Ovary (tissue), 9 donors: ENCODE results near the gene SELENON. TPM values are rescaled to one million over a fixed set of nuclear protein-coding genes. Genes with fewer than 3 reads are reported as not detected.

Experiments
- DNase-seq, 5 donors: peaks; one replicate each; pipeline ENCODE4 v3.0.0-alpha.2; 2019 to 2020
- H3K27ac ChIP-seq, 2 donors: fragments of 200-600 bp; one replicate each; pipeline versions ENCODE4 v1.5.1 to v1.8.0; 2019 to 2022
- H3K27me3 ChIP-seq: fragments of 200-600 bp; one replicate; pipeline ENCODE4 v1.8.0; 2022
- H3K36me3 ChIP-seq: fragments of 200-600 bp; sonication (generic); one replicate; pipeline ENCODE4 v1.5.1; 2019
- H3K4me1 ChIP-seq: one replicate; pipeline ENCODE4 v1.8.1; 2013; ENCODE audit warnings: mild to moderate bottlenecking, moderate library complexity; ENCODE audit not compliant: insufficient read depth
- H3K4me3 ChIP-seq: fragments of 200-600 bp; sonication (generic); one replicate; pipeline ENCODE4 v1.5.1; 2017
- H3K9me3 ChIP-seq, 2 donors: fragments of 200-600 bp in 1 of 2; sonication (generic) in 1 of 2; one replicate each; pipeline versions ENCODE4 v1.5.1 to v1.8.1; 2013 to 2019; ENCODE audit warnings: mild to moderate bottlenecking in 1 of 2, moderate library complexity in 1 of 2
- CTCF ChIP-seq, 3 donors: fragments of 450-650 bp in 2 of 3; fragments of 200-600 bp in 1 of 3; IDR thresholded peaks; one replicate each; pipeline versions ENCODE4 v1.5.1 to v1.8.0; 2016 to 2022; ENCODE audit warnings: antibody characterized with exemption in 3 of 3, mild to moderate bottlenecking in 1 of 3
- EP300 ChIP-seq: sonication (generic); formaldehyde crosslinking; IDR thresholded peaks from one replicate; pipeline ENCODE4 v1.6.1; 2017; ENCODE audit warnings: antibody characterized with exemption
- POLR2A ChIP-seq: fragments of 450-650 bp; IDR thresholded peaks from one replicate; pipeline ENCODE4 v1.6.1; 2017; ENCODE audit warnings: antibody characterized with exemption, mild to moderate bottlenecking, moderate library complexity
- WGBS, 3 donors: extraction: QIAGEN DNeasy Blood & Tissue Kit in 1 of 3; methylation state at CpG; one replicate each; pipeline versions ENCODE4 v1.1.5 to v1.1.7; 2013 to 2017; 5-methylcytosine and 5-hydroxymethylcytosine counted together
- intact Hi-C, 4 donors: fragments of 100-400 bp; cut with DNase I; formaldehyde crosslinking; loops; one replicate each; pipeline versions ENCODE4 v1.11.0 to v1.15.1; 2022 to 2023
- polyA plus RNA-seq, 2 donors: library from polyadenylated mRNA; stranded (reverse); fragments of 200-250 nt in 1 of 2; fragments of 350-450 nt in 1 of 2; fragmentation: Illumina TruSeq in 1 of 2; extraction: RNeasy Lipid Tissue Mini Kit (QIAGEN cat#74804) in 1 of 2; gene quantifications; one replicate each; pipeline ENCODE4 v1.2.3, GENCODE V29; 2013 to 2014
- total RNA-seq, 7 donors: library from RNA; depleted of rRNA in 2 of 7; stranded (reverse); fragments of >200 nt in 2 of 7; fragmentation: NEBNext Ultra II Directional in 3 of 7; extraction: Animal tissue kit (Norgen Biotek cat#: 25700) in 3 of 7; gene quantifications; one replicate each; pipeline versions ENCODE4 v1.1.0 to v1.2.4, GENCODE V29; 2016 to 2023
- donor health status: DM: no; HTN: no; CAD: no; lungs with moderate emphysema.
- donor health status: DM: no; HTN: no; CAD: no.
- donor health status: Bipolar disorder and iron deficiency.
- donor health status: DM: yes; HTN: yes; CAD: no.
- donor health status: DM: no; HTN: no; CAD: no.
- donor health status: DM: yes; HTN: yes; CAD: no.

SELENON gene
- total and polyA plus RNA-seq, 9 donors, result 13.9 to 139 (median 66.3) TPM

DNA sequence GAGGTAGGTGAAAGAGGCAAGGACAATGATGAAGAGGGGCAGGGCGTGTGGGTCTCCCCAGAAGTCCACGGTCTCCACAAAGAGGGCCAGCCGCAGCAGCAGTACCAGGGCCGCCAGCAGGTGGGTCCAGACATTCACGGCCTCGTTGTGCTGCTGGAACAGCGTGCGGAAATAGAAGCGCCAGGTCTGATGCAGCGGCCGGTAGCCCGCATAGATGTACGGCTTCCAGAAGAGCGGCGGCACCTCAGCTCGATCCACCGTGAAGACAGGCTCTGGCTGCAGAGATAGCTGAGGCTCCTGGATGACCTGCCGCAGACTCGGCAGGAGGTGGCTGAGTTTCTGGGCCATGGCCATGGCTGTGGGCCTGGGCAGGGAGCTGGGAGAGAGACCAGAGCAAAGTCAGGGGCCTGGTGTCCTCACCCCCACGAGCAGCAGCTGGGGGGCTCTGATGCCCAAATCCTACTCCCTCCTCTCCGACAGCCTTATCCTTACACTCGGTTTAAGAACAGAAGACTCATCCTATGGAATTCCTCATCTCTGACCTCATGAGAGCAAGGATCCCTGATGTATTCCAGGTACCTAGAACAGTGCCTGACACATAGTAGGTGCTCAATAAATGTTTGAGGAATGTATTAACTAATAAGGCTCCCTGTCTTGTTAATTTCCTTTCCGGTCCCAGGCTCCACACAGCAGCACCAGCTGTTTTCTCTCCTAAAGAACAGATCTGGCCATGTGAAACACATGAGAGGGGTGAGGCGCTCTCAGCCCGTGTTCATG is 63.7 kb downstream of the SELENON start:
- H3K36me3 ChIP-seq, result no peaks in the 10 kb centered on the region
- TF ChIP-seq POLR2A (no peak), EP300 (no peak), CTCF (IDR thresholded peaks at IDR 0.05) (no peak)
- H3K27ac ChIP-seq, result no peak overlapping the region
- no peak overlapping the region for H3K4me3 ChIP-seq
- WGBS, 3 donors, result 74 to 88% (median 79%) methylated on average over 25 of the region's 25 CpGs
- DNase-seq, result no peak
- H3K9me3 ChIP-seq, result no peaks in the 10 kb centered on the region
- H3K27me3 ChIP-seq, result no peaks in the 10 kb centered on the region
- intact Hi-C loops, result no loop called here
- peaks cover 3% of the 10 kb centered on the region for H3K4me1 ChIP-seq

DNA sequence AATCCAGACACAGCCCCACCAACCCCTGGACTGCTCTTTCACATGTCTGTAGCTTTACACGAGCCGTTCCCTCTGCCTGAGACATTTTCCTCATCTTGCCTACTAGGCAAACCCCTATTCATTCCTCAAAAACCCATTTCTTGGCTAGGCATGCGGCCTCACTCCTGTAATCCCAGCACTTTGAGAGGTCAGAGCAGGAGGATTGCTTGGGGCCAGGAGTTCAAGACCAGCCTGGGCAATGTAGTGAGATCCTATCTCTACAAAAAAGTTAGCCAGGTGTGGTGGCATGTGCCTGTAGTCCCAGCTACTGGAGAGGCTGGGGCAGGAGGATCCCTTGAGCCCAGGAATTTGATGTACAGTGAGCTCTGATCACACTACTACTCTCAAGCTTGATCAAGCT is 64.4 kb downstream of the SELENON start:
- DNase-seq, result no peak
- Histone ChIP-seq H3K9me3 (no peaks in the 10 kb centered on the region), H3K36me3 (no peaks in the 10 kb centered on the region), H3K27me3 (no peaks in the 10 kb centered on the region), H3K27ac (no peak overlapping the region), H3K4me1 (no peaks in the 10 kb centered on the region), H3K4me3 (no peak overlapping the region)
- intact Hi-C loops, result no loop called here
- no peak for TF ChIP-seq POLR2A
- TF ChIP-seq CTCF (IDR thresholded peaks at IDR 0.05), result no peak
- no peak for TF ChIP-seq EP300
- WGBS, 3 donors, result 81 to 89% (median 83%) methylated on average over 3 of the region's 3 CpGs

- Histone ChIP-seq H3K9me3 (no peaks in the 10 kb centered on the region), H3K4me1 (peaks cover 4% of the 10 kb centered on the region), H3K27me3 (no peaks in the 10 kb centered on the region), H3K4me3 (no peak overlapping the region), H3K27ac (no peak overlapping the region), H3K36me3 (no peaks in the 10 kb centered on the region)
- 78 to 94% (median 88%) methylated on average over 1 of the region's 1 CpG for WGBS, 3 donors
- TF ChIP-seq CTCF (IDR thresholded peaks at IDR 0.05) (no peak), POLR2A (no peak), EP300 (no peak)
- intact Hi-C loops, result no loop called here
- no peak for DNase-seq
Measured at GRCh38 chr1:25866288-25866687, 66.3 kb downstream of the SELENON start.

DNA sequence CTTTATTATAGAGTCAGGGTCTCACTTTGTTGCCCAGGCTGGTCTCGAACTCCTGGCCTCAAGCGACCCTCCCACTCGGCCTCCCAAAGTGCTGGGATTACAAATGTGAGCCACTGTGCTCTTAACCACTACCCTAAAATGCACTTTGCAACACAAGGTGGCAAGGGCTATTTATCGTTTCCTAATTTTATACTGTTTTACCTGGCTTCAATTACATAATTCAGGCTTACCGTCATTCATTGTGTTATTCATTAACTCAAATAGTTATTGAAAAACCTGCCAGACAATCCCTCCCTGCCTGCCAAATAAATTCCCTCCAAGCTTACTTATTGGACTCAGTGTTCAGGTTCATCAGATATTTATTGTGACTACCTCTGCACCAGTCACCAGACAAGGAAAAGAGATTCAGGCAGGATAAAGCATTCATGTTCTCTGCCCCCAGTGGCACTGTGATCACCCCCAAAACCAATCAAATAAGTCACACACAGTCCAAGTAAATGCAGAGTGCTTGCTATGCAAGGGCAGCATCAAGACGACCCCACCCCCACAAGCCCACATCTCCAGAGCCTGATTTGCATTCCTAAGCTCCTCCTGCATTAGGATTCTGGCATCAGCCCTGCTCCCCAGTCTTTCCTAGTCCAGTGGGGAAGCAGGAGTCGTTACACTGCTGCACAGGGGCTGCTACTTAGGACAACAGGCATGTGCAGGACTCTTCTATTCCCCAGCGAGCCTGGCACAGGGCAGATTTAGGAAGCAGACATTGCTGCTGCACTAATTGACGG is 67.4 kb downstream of the SELENON start:
- H3K4me3 ChIP-seq, result no peak overlapping the region
- intact Hi-C loops, result no loop called here
- no peak overlapping the region for H3K27ac ChIP-seq
- no peaks in the 10 kb centered on the region for H3K36me3 ChIP-seq
- peaks cover 11% of the 10 kb centered on the region for H3K4me1 ChIP-seq
- no peaks in the 10 kb centered on the region for H3K9me3 ChIP-seq
- no peaks in the 10 kb centered on the region for H3K27me3 ChIP-seq
- WGBS, 3 donors, result 65 to 73% (median 68%) methylated on average over 9 of the region's 9 CpGs
- TF ChIP-seq POLR2A (no peak), CTCF (IDR thresholded peaks at IDR 0.05) (no peak), EP300 (no peak)
- DNase-seq, result no peak

Other genes starting within 250 kb of the SELENON start
- gene MAN1C1, start 183.4 kb upstream of the SELENON start, total RNA-seq, result 10 to 100 TPM; 18.0 to 59.2 (median 41.0) TPM
- 10 to 100 TPM; 25.0 to 28.2 TPM for gene MAN1C1, start 183.4 kb upstream of the SELENON start, polyA plus RNA-seq
- gene MTFR1L, start 19.8 kb downstream of the SELENON start, total RNA-seq, result 100 to 1,000 TPM in 2 of 7 donors, 10 to 100 TPM in 5; 55.5 to 113 (median 97.4) TPM
- gene MTFR1L, start 19.8 kb downstream of the SELENON start, polyA plus RNA-seq, result 10 to 100 TPM; 73.0 to 97.1 TPM
- gene AUNIP, start 59.3 kb downstream of the SELENON start, total RNA-seq, result under 1 TPM in 6 of 7 donors, not detected in 1; 0.35 to 0.75 (median 0.44) TPM
- under 1 TPM; 0.23 to 0.45 TPM for gene AUNIP, start 59.3 kb downstream of the SELENON start, polyA plus RNA-seq
- 10 to 100 TPM in 6 of 7 donors, 1 to 10 TPM in 1; 8.6 to 98.1 (median 72.2) TPM for gene PAQR7, start 75.5 kb downstream of the SELENON start, total RNA-seq
- gene PAQR7, start 75.5 kb downstream of the SELENON start, polyA plus RNA-seq, result 10 to 100 TPM; 19.4 to 23.3 TPM
- gene STMN1, start 106.2 kb downstream of the SELENON start, total RNA-seq, result 100 to 1,000 TPM in 5 of 7 donors, 10 to 100 TPM in 2; 59.3 to 224 (median 127) TPM
- gene STMN1, start 106.2 kb downstream of the SELENON start, polyA plus RNA-seq, result 100 to 1,000 TPM; 220 to 271 TPM
- gene PAFAH2, start 197.9 kb downstream of the SELENON start, total RNA-seq, result 10 to 100 TPM in 1 of 7 donors, 1 to 10 TPM in 6; 4.6 to 10.2 (median 6.1) TPM
- 10 to 100 TPM in 1 of 2 donors, 1 to 10 TPM in 1; 3.4 to 12.1 TPM for gene PAFAH2, start 197.9 kb downstream of the SELENON start, polyA plus RNA-seq
- gene EXTL1, start 221.6 kb downstream of the SELENON start, total RNA-seq, result 1 to 10 TPM; 1.7 to 4.5 (median 3.7) TPM
- gene EXTL1, start 221.6 kb downstream of the SELENON start, polyA plus RNA-seq, result 1 to 10 TPM in 1 of 2 donors, under 1 TPM in 1; 0.47 to 1.5 TPM
- under 1 TPM in 4 of 7 donors, not detected in 3; 0.11 to 0.80 (median 0.17) TPM for gene SLC30A2, start 245.9 kb downstream of the SELENON start, total RNA-seq
- not detected for gene SLC30A2, start 245.9 kb downstream of the SELENON start, polyA plus RNA-seq